GM21723 (cell line): ENCODE measurements around the gene CYFIP1.

ENCODE experiments used
- ATAC-seq: cut with Tn5 transposase; IDR thresholded peaks from one replicate; pipeline ENCODE4 v1.9.1; 2021; ENCODE audit warnings: mild to moderate bottlenecking, moderate library complexity; ENCODE audit not compliant: unreplicated experiment

The CYFIP1 gene

GRCh38 chr15:22892333-22892732 is 87.8 kb downstream of the CYFIP1 start:
- ATAC-seq, result no peak

- no peak for ATAC-seq
Measured at GRCh38 chr15:22891426-22892210, 88.5 kb downstream of the CYFIP1 start.

GRCh38 chr15:22890296-22890695 is 89.9 kb downstream of the CYFIP1 start:
- ATAC-seq, result no peak

GRCh38 chr15:22889146-22889818 is 90.9 kb downstream of the CYFIP1 start:
- ATAC-seq, result no peak

GRCh38 chr15:22888120-22888859 is 91.9 kb downstream of the CYFIP1 start:
- ATAC-seq, result no peak

- ATAC-seq, result no peak
Measured at GRCh38 chr15:22887157-22887951, 92.8 kb downstream of the CYFIP1 start.

GRCh38 chr15:22885120-22885519 is 95.0 kb downstream of the CYFIP1 start:
- ATAC-seq, result no peak

- no peak for ATAC-seq
Measured at GRCh38 chr15:22884344-22884743, 95.8 kb downstream of the CYFIP1 start.

- ATAC-seq, result no peak
Measured at GRCh38 chr15:22883196-22883595, 97.0 kb downstream of the CYFIP1 start.

- ATAC-seq, result no peak
Measured at GRCh38 chr15:22881739-22882440, 98.3 kb downstream of the CYFIP1 start.

GRCh38 chr15:22880981-22881738 is 99.0 kb downstream of the CYFIP1 start:
- no peak for ATAC-seq

GRCh38 chr15:22880068-22880980 is 99.8 kb downstream of the CYFIP1 start:
- ATAC-seq, result no peak

- no peak for ATAC-seq
Measured at GRCh38 chr15:22878103-22878502, 102.1 kb downstream of the CYFIP1 start.

- ATAC-seq, result no peak
Measured at GRCh38 chr15:22877607-22878006, 102.6 kb downstream of the CYFIP1 start.

GRCh38 chr15:22877117-22877516 is 103.1 kb downstream of the CYFIP1 start:
- no peak for ATAC-seq

- ATAC-seq, result no peak
Measured at GRCh38 chr15:22874966-22875365, 105.2 kb downstream of the CYFIP1 start.

- no peak for ATAC-seq
Measured at GRCh38 chr15:22874256-22874655, 105.9 kb downstream of the CYFIP1 start.

- ATAC-seq, result no peak
Measured at GRCh38 chr15:22873841-22874240, 106.3 kb downstream of the CYFIP1 start.
